Activated CD4-positive, CD25-positive, alpha-beta regulatory T cell treated with anti-CD3 and anti-CD28 coated beads, Interleukin-2, amount 50 U/mL, for 24 hours (primary cell): ENCODE results near the gene TGFBR3L.

ENCODE experiments used
- ATAC-seq, 2 donors: fragments of 150-1000 bp; cut with Tn5 transposase; one replicate each; pipeline ENCODE4 v1.10.0; 2021; ENCODE audit warnings: mild to moderate bottlenecking in 1 of 2, moderate library complexity in 1 of 2

Gene TGFBR3L

GRCh38 chr19:7914598-7915045, at the start of gene TGFBR3L:
TSS of gene TGFBR3L (plus strand) at chr19:7914830.
- ATAC-seq: no peak

GRCh38 chr19:7865262-7865911, 49.2 kb upstream of the TGFBR3L start:
- no peak for ATAC-seq

- no peak for ATAC-seq
Observed at GRCh38 chr19:7866399-7867091, 48.1 kb upstream of the TGFBR3L start.

- ATAC-seq: no peak
Observed at GRCh38 chr19:7867092-7867844, 47.4 kb upstream of the TGFBR3L start.

- no peak for ATAC-seq
Observed at GRCh38 chr19:7868326-7868670, 46.3 kb upstream of the TGFBR3L start.

- ATAC-seq: peak; percentile 84 to 87
Observed at GRCh38 chr19:7868671-7869452, 45.8 kb upstream of the TGFBR3L start.

- ATAC-seq: peak; percentile 60 to 61
Observed at GRCh38 chr19:7869453-7869909, 45.1 kb upstream of the TGFBR3L start.

- peak in 1 of 2 donors; percentile 5 for ATAC-seq
Observed at GRCh38 chr19:7869910-7870511, 44.6 kb upstream of the TGFBR3L start.

- ATAC-seq: no peak
Observed at GRCh38 chr19:7870571-7871436, 43.8 kb upstream of the TGFBR3L start.

GRCh38 chr19:7871437-7872305, 43.0 kb upstream of the TGFBR3L start:
- no peak for ATAC-seq

- no peak for ATAC-seq
Observed at GRCh38 chr19:7872306-7873204, 42.1 kb upstream of the TGFBR3L start.

- no peak for ATAC-seq
Observed at GRCh38 chr19:7873304-7874075, 41.1 kb upstream of the TGFBR3L start.

GRCh38 chr19:7874076-7874896, 40.3 kb upstream of the TGFBR3L start, which contains the start of gene PRR36:
TSS of gene PRR36 (minus strand) at chr19:7874390. CDS start at chr19:7873689, 701 bp downstream.
- no peak for ATAC-seq

- no peak for ATAC-seq
Observed at GRCh38 chr19:7874897-7875273, 39.7 kb upstream of the TGFBR3L start.

GRCh38 chr19:7877249-7877836, 37.3 kb upstream of the TGFBR3L start:
- no peak for ATAC-seq

- ATAC-seq: no peak
Observed at GRCh38 chr19:7879111-7879807, 35.4 kb upstream of the TGFBR3L start.
